OCI-LY3 (cell line): ENCODE data around the gene MLPH.

ENCODE experiments used
- H2AFZ ChIP-seq: fragments of 200-600, 300-600 bp; shearing (Covaris generic); 2 replicates; pipeline ENCODE4 v1.6.0; 2014; ENCODE audit warnings: antibody characterized with exemption, low read depth, low read length
- H3K27ac ChIP-seq: fragments of 200-600, 300-600 bp; sonication (generic); 2 replicates; pipeline ENCODE4 v1.5.1; 2014; ENCODE audit warnings: mild to moderate bottlenecking, low read length, moderate library complexity, mixed read lengths
- H3K27me3 ChIP-seq: fragments of 200-600, 300-600 bp; sonication (generic); 2 replicates; pipeline ENCODE4 v1.6.1; 2014; ENCODE audit warnings: low read depth, low read length, mixed read lengths
- H3K36me3 ChIP-seq: fragments of 200-600, 300-600 bp; sonication (generic); replicated peaks from 2 replicates; pipeline ENCODE3; 2014; ENCODE audit warnings: low read depth, low read length, mixed read lengths
- H3K4me1 ChIP-seq: fragments of 300-600, 200-600 bp; sonication (generic); 2 replicates; pipeline ENCODE4 v1.6.1; 2014; ENCODE audit warnings: low read length, mixed read lengths
- H3K4me2 ChIP-seq: fragments of 200-600, 300-600 bp; sonication (generic); 2 replicates; pipeline ENCODE4 v1.6.1; 2014; ENCODE audit warnings: low read length, mixed read lengths
- H3K4me3 ChIP-seq: fragments of 300-600, 200-600 bp; sonication (generic); 2 replicates; pipeline ENCODE4 v1.5.1; 2014; ENCODE audit warnings: antibody characterized with exemption, mild to moderate bottlenecking, low read length, moderate library complexity
- H3K79me2 ChIP-seq: fragments of 300-600, 200-600 bp; shearing (Covaris generic); 2 replicates; pipeline ENCODE4 v1.6.1; 2014; ENCODE audit warnings: mild to moderate bottlenecking, low read length, mixed read lengths
- H3K9ac ChIP-seq: fragments of 300-600, 200-600 bp; shearing (Covaris generic); 2 replicates; pipeline ENCODE4 v1.6.0; 2014; ENCODE audit warnings: mild to moderate bottlenecking, low read length, moderate library complexity
- H3K9me3 ChIP-seq: fragments of 200-600, 300-600 bp; shearing (Covaris generic); 2 replicates; pipeline ENCODE4 v1.6.1; 2014; ENCODE audit warnings: low read length, mixed read lengths; ENCODE audit not compliant: insufficient read depth
- H4K20me1 ChIP-seq: fragments of 200-600, 300-600 bp; sonication (generic); 2 replicates; pipeline ENCODE4 v1.6.1; 2016; ENCODE audit warnings: low read length, mixed read lengths; ENCODE audit not compliant: insufficient read depth
- CTCF ChIP-seq: fragments of 200-600, 300-600 bp; sonication (generic); IDR thresholded peaks from 2 replicates; pipeline ENCODE4 v1.5.1; 2014; ENCODE audit warnings: antibody characterized with exemption, low read length, low read depth
- EZH2phosphoT487 ChIP-seq: fragments of 200-600 bp; shearing (Covaris generic); IDR thresholded peaks from 2 replicates; pipeline ENCODE4 v1.6.1; 2018; ENCODE audit warnings: antibody characterized with exemption, mixed run types, low read depth

The MLPH gene

GRCh38 chr2:237585590-237586221 lies 98.7 kb downstream of the MLPH start:
- 0 out of 2 replicates have a peak, but pooled peaks cover 3% of the 10 kb centered on the region for H3K4me1 ChIP-seq
- H4K20me1 ChIP-seq = no peaks in the 10 kb centered on the region
- H3K9me3 ChIP-seq = no peaks in the 10 kb centered on the region
- no peaks in the 10 kb centered on the region for H3K36me3 ChIP-seq
- TF ChIP-seq EZH2phosphoT487 = no peak
- TF ChIP-seq CTCF = no peak
- H3K27ac ChIP-seq = no peak overlapping the region
- no peaks in the 10 kb centered on the region for H3K79me2 ChIP-seq
- no peak overlapping the region for H3K4me3 ChIP-seq
- H3K27me3 ChIP-seq = peaks cover 7% of the 10 kb centered on the region; the same call in 1 of the 2 replicates
- no peak overlapping the region for H2AFZ ChIP-seq
- H3K9ac ChIP-seq = no peak overlapping the region
- H3K4me2 ChIP-seq = no peak overlapping the region

GRCh38 chr2:237588044-237588696 lies 101.1 kb downstream of the MLPH start:
- Histone ChIP-seq H3K36me3 (no peaks in the 10 kb centered on the region), H3K79me2 (no peaks in the 10 kb centered on the region), H3K4me2 (no peak overlapping the region), H3K4me1 (no peaks in the 10 kb centered on the region), H3K27ac (no peak overlapping the region), H4K20me1 (no peaks in the 10 kb centered on the region), H3K9me3 (no peaks in the 10 kb centered on the region), H2AFZ (no peak overlapping the region), H3K4me3 (no peak overlapping the region), H3K27me3 (peaks cover 7% of the 10 kb centered on the region; the same call in 1 of the 2 replicates), H3K9ac (no peak overlapping the region)
- TF ChIP-seq EZH2phosphoT487 (no peak), CTCF (no peak)

GRCh38 chr2:237590272-237591140 lies 103.5 kb downstream of the MLPH start, which contains the start of gene RAB17:
Gene RAB17 (minus strand): TSS chr2:237590734. CDS start chr2:237586154, 4,580 bp downstream.
- Histone ChIP-seq H3K4me3 (no peak within 1 kb of the TSS), H4K20me1 (no peaks in the 10 kb centered on the region), H3K4me2 (no peak within 1 kb of the TSS), H3K9me3 (no peaks in the 10 kb centered on the region), H3K4me1 (no peaks in the 10 kb centered on the region), H3K27me3 (peaks cover 7% of the 10 kb centered on the region; the same call in 1 of the 2 replicates), H3K9ac (no peak within 1 kb of the TSS), H3K79me2 (no peaks in the 10 kb centered on the region), H2AFZ (no peak within 1 kb of the TSS), H3K36me3 (no peaks in the 10 kb centered on the region), H3K27ac (no peak within 1 kb of the TSS)
- TF ChIP-seq CTCF = no peak
- TF ChIP-seq EZH2phosphoT487 = no peak
